Nephron progenitor cell (in vitro differentiated cells): ENCODE results near the gene CAPNS1.
"Not testable (repeated sequence)": the region's sequence is repeated elsewhere in the genome, so short reads cannot be mapped to it uniquely, and the experiment has no call there.

Source experiments
- DNase-seq: peaks from one replicate; pipeline ENCODE4 v3.0.0; 2021
- H3K27ac Mint-ChIP-seq: 2 replicates; pipeline ENCODE4 v1.8.0; 2021; ENCODE audit warnings: mild to moderate bottlenecking, moderate library complexity, mixed read lengths
- H3K27me3 Mint-ChIP-seq: 2 replicates; pipeline ENCODE4 v1.8.0; 2021; ENCODE audit warnings: mild to moderate bottlenecking, low read depth, mixed read lengths; ENCODE audit not compliant: poor library complexity
- H3K36me3 Mint-ChIP-seq: 2 replicates; pipeline ENCODE4 v1.8.0; 2021; ENCODE audit warnings: low read depth, mixed read lengths
- H3K4me1 Mint-ChIP-seq: 2 replicates; pipeline ENCODE4 v1.8.0; 2021; ENCODE audit warnings: mixed read lengths
- H3K4me3 Mint-ChIP-seq: 2 replicates; pipeline ENCODE4 v1.8.0; 2021; ENCODE audit warnings: mild to moderate bottlenecking, moderate library complexity, mixed read lengths
- H3K9me3 Mint-ChIP-seq: 2 replicates; pipeline ENCODE4 v1.8.0; 2021; ENCODE audit warnings: mild to moderate bottlenecking, moderate library complexity, mixed read lengths
- CTCF ChIP-seq: fragments of 200-600 bp; sonication (generic); IDR thresholded peaks from 2 replicates; pipeline ENCODE4 v1.5.0; 2021; ENCODE audit warnings: antibody characterized with exemption

The CAPNS1 gene

GRCh38 chr19:36182612-36183244, 42.9 kb downstream of the CAPNS1 start:
- H3K4me1 Mint-ChIP-seq: no peaks in the 10 kb centered on the region
- H3K27ac Mint-ChIP-seq: peak overlapping the region; percentile 19
- TF ChIP-seq CTCF: no peak
- H3K27me3 Mint-ChIP-seq: no peaks in the 10 kb centered on the region
- no peak for DNase-seq
- H3K4me3 Mint-ChIP-seq: no peak overlapping the region
- H3K9me3 Mint-ChIP-seq: no peaks in the 10 kb centered on the region
- peaks cover 25% of the 10 kb centered on the region for H3K36me3 Mint-ChIP-seq

GRCh38 chr19:36183245-36183628, 43.4 kb downstream of the CAPNS1 start:
- peak overlapping the region; percentile 70 for H3K27ac Mint-ChIP-seq
- no peak for DNase-seq
- no peaks in the 10 kb centered on the region for H3K9me3 Mint-ChIP-seq

DNA sequence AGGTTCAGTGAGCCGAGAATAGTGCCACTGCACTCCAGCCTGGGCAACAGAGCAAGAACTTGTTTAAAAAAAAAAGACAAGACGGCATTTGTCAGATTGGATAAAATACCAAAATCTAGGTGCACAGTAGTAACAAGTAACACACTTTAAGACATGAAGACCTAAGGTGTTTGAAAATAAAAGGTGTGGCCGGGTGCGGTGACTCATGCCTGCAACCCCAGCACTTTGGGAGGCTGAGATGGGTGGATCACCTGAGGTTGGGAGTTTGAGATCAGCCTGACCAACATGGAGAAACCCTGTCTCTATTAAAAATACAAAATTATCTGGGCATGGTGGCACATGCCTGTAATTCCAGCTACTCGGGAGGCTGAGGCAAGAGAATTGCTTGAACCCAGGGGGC, 46.9 kb downstream of the CAPNS1 start:
- not testable (repeated sequence) for H3K4me1 Mint-ChIP-seq, H3K4me3 Mint-ChIP-seq, H3K9me3 Mint-ChIP-seq, H3K27me3 Mint-ChIP-seq, DNase-seq, H3K27ac Mint-ChIP-seq
- peaks cover 42% of the 10 kb centered on the region for H3K36me3 Mint-ChIP-seq

More at GRCh38 chr19:36183245-36183628, 43.4 kb downstream of the CAPNS1 start:
- H3K4me3 Mint-ChIP-seq: no peak overlapping the region
- H3K4me1 Mint-ChIP-seq: no peaks in the 10 kb centered on the region
- no peak for TF ChIP-seq CTCF
- peaks cover 27% of the 10 kb centered on the region for H3K36me3 Mint-ChIP-seq
- H3K27me3 Mint-ChIP-seq: no peaks in the 10 kb centered on the region

GRCh38 chr19:36196249-36196648, 56.4 kb downstream of the CAPNS1 start:
- H3K36me3 Mint-ChIP-seq: peaks cover 32% of the 10 kb centered on the region
- TF ChIP-seq CTCF: no peak
- H3K4me1 Mint-ChIP-seq: no peaks in the 10 kb centered on the region
- H3K27me3 Mint-ChIP-seq: no peaks in the 10 kb centered on the region
- DNase-seq: no peak
- no peak overlapping the region for H3K4me3 Mint-ChIP-seq
- no peak overlapping the region for H3K27ac Mint-ChIP-seq
- no peaks in the 10 kb centered on the region for H3K9me3 Mint-ChIP-seq

DNA sequence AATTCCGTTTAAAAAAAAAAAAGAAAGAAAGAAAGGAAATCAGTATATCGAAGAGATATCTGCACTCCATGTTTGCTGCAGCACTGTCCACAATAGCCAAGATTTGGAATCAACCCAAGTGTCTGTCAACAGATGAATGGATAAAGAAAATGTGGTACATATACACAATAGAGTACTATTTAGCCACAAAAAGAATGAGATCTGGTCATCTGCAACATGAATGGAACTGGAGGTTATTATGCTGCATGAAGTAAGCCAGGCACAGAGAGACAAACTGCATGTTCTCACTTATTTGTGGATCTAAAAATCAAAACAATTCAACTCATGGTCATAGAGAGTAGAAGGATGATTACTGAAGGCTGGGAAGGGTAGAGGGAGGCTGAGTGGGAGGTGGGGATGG, 58.3 kb downstream of the CAPNS1 start:
- TF ChIP-seq CTCF: no peak
- Mint-ChIP-seq H3K9me3 (no peaks in the 10 kb centered on the region), H3K4me1 (no peaks in the 10 kb centered on the region), H3K36me3 (peaks cover 18% of the 10 kb centered on the region), H3K27me3 (no peaks in the 10 kb centered on the region), H3K27ac (no peak overlapping the region), H3K4me3 (no peak overlapping the region)
- DNase-seq: no peak
